ENCODE results near the gene MRPL14.
"Not testable (repeated sequence)": the region's sequence is repeated elsewhere in the genome, so short reads cannot be mapped to it uniquely, and the experiment has no call there.

MRPL14 gene

GRCh38 chr6:44094403-44095242 is 32.6 kb downstream of the MRPL14 start:
- Mint-ChIP-seq H3K36me3 (no peaks in the 10 kb centered on the region), H3K9me3 (no peaks in the 10 kb centered on the region), H3K4me1 (no peaks in the 10 kb centered on the region), H3K27ac (no peak overlapping the region), H3K4me3 (no peak overlapping the region), H3K27me3 (no peaks in the 10 kb centered on the region)
- DNase-seq: no peak
- CTCF ChIA-PET: interaction anchor here (1.2 to 2.9 kb wide), 3 partner anchors 9 to 56 kb away, joined by 3 to 10 read pairs (median 4); no protein-coding TSS in a partner anchor

GRCh38 chr6:44093750-44094402 is 33.4 kb downstream of the MRPL14 start:
- no peaks in the 10 kb centered on the region for H3K36me3 Mint-ChIP-seq
- H3K27ac Mint-ChIP-seq: no peak overlapping the region
- no peaks in the 10 kb centered on the region for H3K4me1 Mint-ChIP-seq
- DNase-seq: no peak
- H3K27me3 Mint-ChIP-seq: no peaks in the 10 kb centered on the region
- H3K9me3 Mint-ChIP-seq: no peaks in the 10 kb centered on the region
- CTCF ChIA-PET: interaction anchor here (0.6 to 3.9 kb wide), 4 partner anchors 9 to 399 kb away, joined by 3 to 11 read pairs (median 7); no protein-coding TSS in a partner anchor
- no peak overlapping the region for H3K4me3 Mint-ChIP-seq

DNA sequence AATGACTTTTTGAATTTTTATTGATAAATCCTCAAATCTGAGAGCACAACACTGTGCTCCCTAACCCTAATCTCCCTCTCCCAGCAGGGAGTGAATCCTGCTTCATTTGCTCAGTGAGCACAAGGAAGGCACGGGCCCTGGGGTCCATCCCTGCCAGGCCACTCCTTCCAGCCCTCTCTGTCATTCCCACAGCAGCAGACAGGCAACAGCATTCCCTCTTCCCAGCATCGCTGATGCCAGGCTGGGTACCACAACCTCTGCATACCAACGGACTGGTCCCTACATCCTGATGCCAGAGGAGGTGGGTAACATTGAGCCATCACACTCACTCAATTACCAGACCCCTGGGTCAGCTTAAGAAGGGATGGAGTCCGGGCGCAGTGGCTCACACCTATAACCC is 34.2 kb downstream of the MRPL14 start:
- no peak for DNase-seq
- Mint-ChIP-seq H3K27me3 (no peaks in the 10 kb centered on the region), H3K27ac (no peak overlapping the region), H3K36me3 (no peaks in the 10 kb centered on the region), H3K4me3 (no peak overlapping the region), H3K9me3 (no peaks in the 10 kb centered on the region), H3K4me1 (no peaks in the 10 kb centered on the region)
- CTCF ChIA-PET: interaction anchor here (1.0 to 3.9 kb wide), 3 partner anchors 13 to 82 kb away, joined by 3 to 11 read pairs (median 10); no protein-coding TSS in a partner anchor

- CTCF ChIA-PET: interaction anchor here (1.0 to 3.9 kb wide), 3 partner anchors 13 to 83 kb away, joined by 3 to 11 read pairs (median 10); no protein-coding TSS in a partner anchor
- H3K4me3 Mint-ChIP-seq: no peak overlapping the region
- no peaks in the 10 kb centered on the region for H3K4me1 Mint-ChIP-seq
- no peak for DNase-seq
- H3K27me3 Mint-ChIP-seq: no peaks in the 10 kb centered on the region
- no peaks in the 10 kb centered on the region for H3K36me3 Mint-ChIP-seq
- H3K9me3 Mint-ChIP-seq: no peaks in the 10 kb centered on the region
- H3K27ac Mint-ChIP-seq: no peak overlapping the region
These were observed 35.0 kb downstream of the MRPL14 start for GRCh38 chr6:44091981-44092884.

- CTCF ChIA-PET: interaction anchor here (3.9 kb wide), 1 partner anchor 12 kb away, joined by 11 read pairs; no protein-coding TSS in a partner anchor
- not testable (repeated sequence) for DNase-seq, H3K36me3 Mint-ChIP-seq, H3K27ac Mint-ChIP-seq, H3K27me3 Mint-ChIP-seq, H3K4me1 Mint-ChIP-seq, H3K4me3 Mint-ChIP-seq, H3K9me3 Mint-ChIP-seq
These were observed 35.9 kb downstream of the MRPL14 start for GRCh38 chr6:44091356-44091755.

GRCh38 chr6:44090465-44090864 is 36.8 kb downstream of the MRPL14 start:
- no peak for DNase-seq
- no peak overlapping the region for H3K27ac Mint-ChIP-seq

GRCh38 chr6:44088827-44089590 is 38.2 kb downstream of the MRPL14 start:
- no peak for DNase-seq
- no peaks in the 10 kb centered on the region for H3K4me1 Mint-ChIP-seq
- no peaks in the 10 kb centered on the region for H3K36me3 Mint-ChIP-seq
- CTCF ChIA-PET: interaction anchor here (1.3 kb wide), 1 partner anchor 10 kb away, joined by 5 read pairs; no protein-coding TSS in a partner anchor
- H3K9me3 Mint-ChIP-seq: no peaks in the 10 kb centered on the region
- H3K27me3 Mint-ChIP-seq: no peaks in the 10 kb centered on the region
- H3K4me3 Mint-ChIP-seq: no peak overlapping the region
- no peak overlapping the region for H3K27ac Mint-ChIP-seq

More at GRCh38 chr6:44090465-44090864, 36.8 kb downstream of the MRPL14 start:
- H3K4me1 Mint-ChIP-seq: no peaks in the 10 kb centered on the region
- CTCF ChIA-PET: interaction anchor here (0.6 to 3.9 kb wide), 2 partner anchors 11 to 154 kb away, joined by 3 to 11 read pairs; no protein-coding TSS in a partner anchor
- no peaks in the 10 kb centered on the region for H3K27me3 Mint-ChIP-seq
- H3K36me3 Mint-ChIP-seq: no peaks in the 10 kb centered on the region
- H3K9me3 Mint-ChIP-seq: no peaks in the 10 kb centered on the region
- H3K4me3 Mint-ChIP-seq: no peak overlapping the region

DNA sequence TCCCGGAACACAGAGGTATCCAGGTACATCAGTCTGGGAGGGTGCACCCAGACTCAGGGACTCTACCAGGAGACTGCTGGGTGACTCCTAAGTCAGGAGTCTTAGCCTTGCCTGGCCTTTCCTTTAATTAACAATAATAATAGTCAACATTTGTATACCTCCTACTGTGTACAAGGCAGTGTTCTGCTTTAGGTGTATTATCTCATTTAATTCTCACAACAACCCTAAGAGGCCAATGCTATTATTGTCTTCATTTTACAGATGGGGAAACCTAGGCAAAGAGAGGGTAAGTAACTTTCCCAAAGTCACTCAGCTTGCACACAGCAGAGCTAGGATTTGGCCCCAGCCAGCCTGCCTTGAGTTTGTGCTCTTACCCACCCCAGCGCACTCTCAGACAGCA is 39.6 kb downstream of the MRPL14 start:
- no peaks in the 10 kb centered on the region for H3K9me3 Mint-ChIP-seq
- no peaks in the 10 kb centered on the region for H3K36me3 Mint-ChIP-seq
- DNase-seq: no peak
- peaks cover 6% of the 10 kb centered on the region for H3K27me3 Mint-ChIP-seq
- H3K4me1 Mint-ChIP-seq: no peaks in the 10 kb centered on the region
- H3K4me3 Mint-ChIP-seq: no peak overlapping the region
- H3K27ac Mint-ChIP-seq: no peak overlapping the region
- CTCF ChIA-PET: interaction anchor here (1.2 kb wide), 1 partner anchor 318 kb away, joined by 3 read pairs; no protein-coding TSS in a partner anchor

DNA sequence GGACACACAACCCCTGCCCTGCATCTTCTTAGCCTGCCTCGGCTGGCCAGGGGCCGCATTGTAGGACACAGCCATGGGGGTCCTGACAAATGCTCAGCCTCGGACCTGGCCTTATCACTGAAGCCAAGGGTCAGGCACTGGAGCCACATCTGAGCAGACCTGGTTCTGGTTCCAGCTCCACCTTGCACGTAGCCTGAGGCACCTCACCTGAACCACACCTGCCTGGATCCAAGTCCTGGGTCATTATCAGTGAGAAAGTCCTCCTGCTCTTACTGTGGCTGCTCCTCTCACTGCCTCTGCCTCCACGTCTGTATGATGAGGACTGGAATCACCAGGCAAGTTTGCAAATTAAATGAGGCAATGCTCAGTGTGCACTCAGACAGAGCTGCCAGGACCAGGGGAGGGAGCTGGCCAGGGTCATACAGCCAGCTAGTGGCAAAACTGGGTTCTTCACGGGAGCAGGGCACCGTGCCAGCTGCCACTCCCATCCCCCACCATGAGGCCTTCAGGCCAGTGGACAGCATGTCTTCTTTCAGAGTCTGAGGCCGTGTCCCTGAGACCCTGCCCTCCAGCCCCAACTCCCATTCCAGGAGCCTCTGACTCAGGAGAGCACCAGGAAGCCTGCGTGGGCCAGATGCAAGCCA is 40.2 kb downstream of the MRPL14 start:
- Mint-ChIP-seq H3K9me3 (no peaks in the 10 kb centered on the region), H3K27me3 (peaks cover 6% of the 10 kb centered on the region), H3K36me3 (no peaks in the 10 kb centered on the region), H3K4me1 (no peaks in the 10 kb centered on the region), H3K4me3 (no peak overlapping the region), H3K27ac (no peak overlapping the region)
- DNase-seq: no peak
- CTCF ChIA-PET: interaction anchor here (1.2 kb wide), 1 partner anchor 317 kb away, joined by 3 read pairs; no protein-coding TSS in a partner anchor

DNA sequence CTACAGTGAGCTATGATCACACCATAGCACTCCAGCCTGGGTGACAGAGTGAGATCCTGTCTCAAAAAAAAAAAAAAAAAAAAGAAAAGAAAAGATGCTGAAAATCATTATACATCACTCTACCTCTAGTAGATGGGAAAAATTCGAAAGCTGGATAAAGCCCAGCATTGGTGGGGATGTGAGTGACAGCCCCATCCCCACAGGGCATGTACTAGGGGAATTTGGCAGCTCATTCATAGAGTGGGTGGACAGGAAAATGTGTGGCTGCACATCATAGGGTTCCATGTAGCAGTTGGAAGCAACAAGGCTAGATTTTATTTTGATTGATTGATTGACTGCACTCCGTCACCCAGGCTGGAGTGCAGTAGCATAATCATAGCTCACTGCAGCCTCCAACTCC is 42.0 kb downstream of the MRPL14 start:
- H3K4me3 Mint-ChIP-seq: no peak overlapping the region
- DNase-seq: no peak
- no peaks in the 10 kb centered on the region for H3K36me3 Mint-ChIP-seq
- peaks cover 6% of the 10 kb centered on the region for H3K27me3 Mint-ChIP-seq
- no peak overlapping the region for H3K27ac Mint-ChIP-seq
- CTCF ChIA-PET: interaction anchor here (1.1 to 2.4 kb wide), 5 partner anchors 10 to 315 kb away, joined by 4 to 12 read pairs (median 5); partner anchors contain the start of gene VEGFA
- peaks cover 3% of the 10 kb centered on the region for H3K4me1 Mint-ChIP-seq
- no peaks in the 10 kb centered on the region for H3K9me3 Mint-ChIP-seq

DNA sequence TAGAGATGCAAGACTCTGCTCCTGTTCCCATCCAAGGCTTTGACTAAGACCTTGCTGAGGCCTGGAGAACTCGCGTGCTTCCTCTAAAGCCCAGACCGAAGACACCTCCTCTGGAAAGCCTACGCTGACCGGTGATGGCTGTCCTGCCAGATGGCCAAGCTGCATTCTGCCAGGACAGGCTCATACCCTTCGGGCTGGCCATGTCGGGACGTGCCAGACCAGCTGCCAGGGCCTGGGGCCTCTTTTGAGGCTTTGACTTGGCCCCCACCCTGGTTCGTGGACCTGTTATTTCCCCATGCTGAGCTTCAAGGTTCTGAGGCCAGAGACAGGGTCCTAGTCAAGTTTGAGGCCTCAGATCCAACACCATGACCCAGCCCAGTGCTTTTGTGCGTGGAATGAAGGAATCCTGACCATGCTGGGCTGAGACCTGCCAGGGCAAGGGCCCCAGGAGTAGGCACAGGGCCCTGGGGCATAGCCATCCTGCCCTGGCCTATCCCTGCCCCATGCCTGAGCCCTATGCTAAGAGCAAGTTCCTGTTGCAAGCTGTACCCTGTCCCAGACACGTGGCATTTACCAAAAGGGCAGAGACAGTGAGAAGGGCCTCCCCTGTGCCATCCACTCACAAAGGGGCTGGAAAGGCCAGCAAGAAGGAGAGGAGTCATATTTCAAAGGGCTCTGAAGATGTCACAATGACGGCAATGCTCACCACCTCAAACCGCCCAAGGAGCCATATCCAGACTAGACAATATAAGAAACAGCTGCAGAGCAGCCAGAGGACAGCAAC is 42.8 kb downstream of the MRPL14 start:
- DNase-seq: no peak
- H3K36me3 Mint-ChIP-seq: no peaks in the 10 kb centered on the region
- H3K4me1 Mint-ChIP-seq: peaks cover 3% of the 10 kb centered on the region
- peaks cover 6% of the 10 kb centered on the region for H3K27me3 Mint-ChIP-seq
- H3K4me3 Mint-ChIP-seq: no peak overlapping the region
- H3K9me3 Mint-ChIP-seq: no peaks in the 10 kb centered on the region
- no peak overlapping the region for H3K27ac Mint-ChIP-seq
- CTCF ChIA-PET: interaction anchor here (0.8 to 2.4 kb wide), 5 partner anchors 10 to 310 kb away, joined by 3 to 12 read pairs (median 5); no protein-coding TSS in a partner anchor

GRCh38 chr6:44082872-44083321 is 44.4 kb downstream of the MRPL14 start:
- Mint-ChIP-seq H3K27me3 (peaks cover 20% of the 10 kb centered on the region), H3K4me1 (peaks cover 3% of the 10 kb centered on the region), H3K36me3 (no peaks in the 10 kb centered on the region), H3K4me3 (no peak overlapping the region), H3K9me3 (no peaks in the 10 kb centered on the region), H3K27ac (no peak overlapping the region)
- DNase-seq: no peak
- CTCF ChIA-PET: interaction anchor here (1.1 to 2.4 kb wide), 3 partner anchors 9 to 15 kb away, joined by 4 to 12 read pairs (median 4); no protein-coding TSS in a partner anchor

All from activated naive CD4-positive, alpha-beta T cell treated with anti-CD3 and anti-CD28 coated beads, Interleukin-2, amount 10 ng/mL, durations not matched to agents 7 days and 5 days (primary cell).